ENCODE measurements around the gene ACVRL1.

DNA sequence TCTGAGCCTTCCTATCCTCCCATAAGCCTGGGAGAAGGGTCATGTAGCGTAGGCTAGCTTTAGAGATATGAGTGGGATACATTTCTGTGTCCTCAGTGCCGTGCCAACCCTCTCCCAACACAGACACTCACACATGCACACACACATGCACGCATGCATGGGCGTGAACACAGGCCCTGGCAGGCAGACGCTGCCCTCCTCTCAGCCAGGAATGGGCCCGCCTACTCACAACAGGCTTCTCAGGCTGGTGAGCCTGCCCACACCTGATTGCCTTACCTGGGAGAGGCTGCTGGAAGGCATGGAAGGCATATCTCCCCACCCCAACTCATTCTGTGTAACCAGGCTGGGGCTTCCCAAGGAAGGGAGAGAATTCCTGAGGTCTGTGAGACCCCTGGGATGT, 31.4 kb downstream of the ACVRL1 start:
- TF ChIP-seq, protein P1, sequence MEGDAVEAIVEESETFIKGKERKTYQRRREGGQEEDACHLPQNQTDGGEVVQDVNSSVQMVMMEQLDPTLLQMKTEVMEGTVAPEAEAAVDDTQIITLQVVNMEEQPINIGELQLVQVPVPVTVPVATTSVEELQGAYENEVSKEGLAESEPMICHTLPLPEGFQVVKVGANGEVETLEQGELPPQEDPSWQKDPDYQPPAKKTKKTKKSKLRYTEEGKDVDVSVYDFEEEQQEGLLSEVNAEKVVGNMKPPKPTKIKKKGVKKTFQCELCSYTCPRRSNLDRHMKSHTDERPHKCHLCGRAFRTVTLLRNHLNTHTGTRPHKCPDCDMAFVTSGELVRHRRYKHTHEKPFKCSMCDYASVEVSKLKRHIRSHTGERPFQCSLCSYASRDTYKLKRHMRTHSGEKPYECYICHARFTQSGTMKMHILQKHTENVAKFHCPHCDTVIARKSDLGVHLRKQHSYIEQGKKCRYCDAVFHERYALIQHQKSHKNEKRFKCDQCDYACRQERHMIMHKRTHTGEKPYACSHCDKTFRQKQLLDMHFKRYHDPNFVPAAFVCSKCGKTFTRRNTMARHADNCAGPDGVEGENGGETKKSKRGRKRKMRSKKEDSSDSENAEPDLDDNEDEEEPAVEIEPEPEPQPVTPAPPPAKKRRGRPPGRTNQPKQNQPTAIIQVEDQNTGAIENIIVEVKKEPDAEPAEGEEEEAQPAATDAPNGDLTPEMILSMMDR (IDR thresholded peaks at IDR 0.05; ENCODE audit: low read depth, low read length, poor library complexity, severe bottlenecking): no peak
- no peak for TF ChIP-seq EZH2phosphoT487 (IDR thresholded peaks at IDR 0.05; ENCODE audit: borderline replicate concordance, low read length)
